NCI-H128 (cell line): ENCODE results near the gene DNAJC17.

Experiments used
- DNase-seq: peaks from one replicate; lab custom pipeline; 2025; ENCODE audit not compliant: unreplicated experiment; lab: John Stamatoyannopoulos, UW

The DNAJC17 gene

GRCh38 chr15:40830884-40831283 is 23.6 kb upstream of the DNAJC17 start:
- peak; percentile 45 for DNase-seq

- no peak for DNase-seq
These were observed 21.8 kb upstream of the DNAJC17 start for GRCh38 chr15:40829115-40829514.

GRCh38 chr15:40828447-40829036 is 21.3 kb upstream of the DNAJC17 start, which contains the start of gene PPP1R14D:
Gene PPP1R14D (minus strand): TSS chr15:40828708. CDS start chr15:40828641, 67 bp downstream.
- no peak for DNase-seq

- no peak for DNase-seq
These were observed 19.3 kb upstream of the DNAJC17 start for GRCh38 chr15:40826423-40827075.

GRCh38 chr15:40825661-40826422 is 18.6 kb upstream of the DNAJC17 start:
- DNase-seq: no peak

GRCh38 chr15:40823572-40824343 is 16.5 kb upstream of the DNAJC17 start:
- DNase-seq: no peak

GRCh38 chr15:40821195-40821594 is 13.9 kb upstream of the DNAJC17 start:
- no peak for DNase-seq

- no peak for DNase-seq
These were observed 11.8 kb upstream of the DNAJC17 start for GRCh38 chr15:40819048-40819447.

- DNase-seq: no peak
These were observed 7.9 kb upstream of the DNAJC17 start for GRCh38 chr15:40815042-40815698.

GRCh38 chr15:40812721-40813425 is 5.6 kb upstream of the DNAJC17 start:
- no peak for DNase-seq

GRCh38 chr15:40808861-40809450 is 1.7 kb upstream of the DNAJC17 start:
- DNase-seq: no peak

GRCh38 chr15:40807888-40808461 is 702 bp upstream of the DNAJC17 start:
- DNase-seq: no peak

GRCh38 chr15:40806672-40807027 is 623 bp downstream of the DNAJC17 start:
- DNase-seq: no peak

GRCh38 chr15:40803688-40804087 is 3.6 kb downstream of the DNAJC17 start:
- no peak for DNase-seq

GRCh38 chr15:40803076-40803475 is 4.2 kb downstream of the DNAJC17 start:
- no peak for DNase-seq

- no peak for DNase-seq
These were observed 7.8 kb downstream of the DNAJC17 start for GRCh38 chr15:40799523-40799922.

GRCh38 chr15:40796512-40796911 is 10.8 kb downstream of the DNAJC17 start:
- DNase-seq: no peak

- no peak for DNase-seq
These were observed 11.2 kb downstream of the DNAJC17 start for GRCh38 chr15:40796041-40796440.

GRCh38 chr15:40793216-40793989 is 13.9 kb downstream of the DNAJC17 start:
- no peak for DNase-seq
